HCT116 (cell line): ENCODE measurements around the gene CAMTA2. TPM values are rescaled to one million over a fixed set of nuclear protein-coding genes. Genes with fewer than 3 reads are reported as not detected.

Experiments used
- ATAC-seq: fragments of 200-7000 bp; cut with Tn5 transposase; 2 replicates; pipeline ENCODE4 v1.9.1; 2020; ENCODE audit warnings: mild to moderate bottlenecking, moderate library complexity
- BruUV-seq: library from RNA; stranded (reverse); fragments of 400-500 nt; replicated peaks from 2 replicates; lab custom pipeline; 2021; lab: Mats Ljungman, UMichigan
- CTCF ChIA-PET: fragments of 300-600 bp; sonication (Branson Sonifier 250); formaldehyde crosslinking; loops from one replicate; lab custom pipeline; 2021; ENCODE audit warnings: antibody characterized with exemption; lab: Charles Lee
- POLR2A ChIA-PET: fragments of 300-600, 350-600 bp; sonication (Branson Sonifier 250); formaldehyde crosslinking; loops from one replicate; lab custom pipeline; 2021; ENCODE audit warnings: antibody characterized with exemption; lab: Charles Lee
- RAD21 ChIA-PET, 2 experiments: fragments of 300-600 bp; sonication (Branson Sonifier 250); formaldehyde crosslinking; loops; one replicate each; lab custom pipeline; 2023; ENCODE audit warnings: low total read pairs in 2 of 2; ENCODE audit not compliant: uncharacterized antibody in 2 of 2, unreplicated experiment in 2 of 2, low non-redundant PET in 1 of 2; lab: Charles Lee
- DNase-seq: peaks from one replicate; pipeline ENCODE4 v3.0.0-alpha.2; 2010; ENCODE audit warnings: low read depth, low spot score
- H2AFZ ChIP-seq: fragments of 200-600 bp; shearing (Covaris generic), sonication (generic); 2 replicates; pipeline ENCODE4 v1.6.1; 2017; ENCODE audit warnings: low read depth, mixed run types, mixed read lengths, antibody characterized with exemption, low read length; ENCODE audit not compliant: poor library complexity, severe bottlenecking
- H3K27ac ChIP-seq: 2 replicates; pipeline ENCODE4 v1.5.1; 2012; ENCODE audit warnings: low read depth, low read length
- H3K27me3 ChIP-seq: fragments of 200-600 bp; sonication (generic); 2 replicates; pipeline ENCODE4 v1.6.1; 2016; ENCODE audit warnings: mixed run types, low read length, mixed read lengths; ENCODE audit not compliant: insufficient read depth
- H3K36me3 ChIP-seq, 2 experiments: fragments of 200-500 bp in 1 of 2; fragments of 200-600 bp in 1 of 2; sonication (Bioruptor generic) in 1 of 2; sonication (generic) in 1 of 2; 2 replicates each; pipeline versions ENCODE4 v1.5.1 to v1.6.1; 2014 to 2016; ENCODE audit warnings: low read length in 2 of 2, inconsistent platforms in 1 of 2, mixed read lengths in 1 of 2, mixed run types in 1 of 2; ENCODE audit not compliant: insufficient read depth in 2 of 2, control insufficient read depth in 1 of 2
- H3K4me1 ChIP-seq, 2 experiments: fragments of 200-600 bp in 1 of 2; sonication (generic) in 1 of 2; 2 replicates each; pipeline versions ENCODE4 v1.5.1 to v1.6.1; 2012 to 2017; ENCODE audit warnings: low read length in 2 of 2, inconsistent platforms in 1 of 2, mild to moderate bottlenecking in 1 of 2, mixed read lengths in 1 of 2, mixed run types in 1 of 2, moderate library complexity in 1 of 2; ENCODE audit not compliant: insufficient read depth in 2 of 2, control insufficient read depth in 1 of 2
- H3K4me2 ChIP-seq: fragments of 200-600 bp; sonication (generic); 2 replicates; pipeline ENCODE4 v1.6.1; 2017; ENCODE audit warnings: mixed run types, low read length, mixed read lengths
- H3K4me3 ChIP-seq, 2 experiments: fragments of 200-600 bp in 1 of 2; sonication (generic) in 1 of 2; replicated peaks in 1 of 2; 2 replicates each; pipeline ENCODE4 v1.5.1; 2011 to 2016; ENCODE audit warnings: low read length in 2 of 2, control low read depth in 1 of 2, low read depth in 1 of 2, mild to moderate bottlenecking in 1 of 2, mixed read lengths in 1 of 2, mixed run types in 1 of 2
- H3K79me2 ChIP-seq: fragments of 200-600 bp; sonication (generic); 2 replicates; pipeline ENCODE4 v1.6.1; 2017; ENCODE audit warnings: mild to moderate bottlenecking, mixed run types, low read length, moderate library complexity, mixed read lengths; ENCODE audit not compliant: insufficient read depth
- H3K9ac ChIP-seq: fragments of 200-600 bp; sonication (generic); 2 replicates; pipeline ENCODE4 v1.6.1; 2016; ENCODE audit warnings: low read length, mixed read lengths
- H3K9me2 ChIP-seq: fragments of 200-600 bp; sonication (generic), shearing (Covaris generic); 2 replicates; pipeline ENCODE4 v1.6.1; 2017; ENCODE audit warnings: mixed run types, mild to moderate bottlenecking, moderate library complexity; ENCODE audit not compliant: insufficient read depth
- H3K9me3 ChIP-seq, 2 experiments: fragments of 200-500 bp in 1 of 2; fragments of 200-600 bp in 1 of 2; sonication (Bioruptor generic) in 1 of 2; sonication (generic) in 1 of 2; 2 replicates each; pipeline ENCODE4 v1.6.1; 2014 to 2017; ENCODE audit warnings: low read length in 2 of 2, mixed read lengths in 2 of 2, inconsistent platforms in 1 of 2, low read depth in 1 of 2, mild to moderate bottlenecking in 1 of 2, mixed run types in 1 of 2, moderate library complexity in 1 of 2; ENCODE audit not compliant: control insufficient read depth in 1 of 2, insufficient read depth in 1 of 2
- H4K20me1 ChIP-seq: fragments of 200-600 bp; sonication (generic), shearing (Covaris generic); 2 replicates; pipeline ENCODE4 v1.6.1; 2017; ENCODE audit warnings: mixed run types, mild to moderate bottlenecking, moderate library complexity; ENCODE audit not compliant: insufficient read depth
- CBX3 ChIP-seq: IDR thresholded peaks from 2 replicates; pipeline ENCODE4 v1.6.1; 2012; ENCODE audit warnings: low read depth
- EGR1 ChIP-seq: IDR thresholded peaks from 2 replicates; pipeline ENCODE4 v1.6.1; 2012; ENCODE audit warnings: low read depth
- ELF1 ChIP-seq: IDR thresholded peaks from 2 replicates; pipeline ENCODE4 v1.6.1; 2012; ENCODE audit warnings: low read depth, borderline replicate concordance
- EZH2 ChIP-seq: fragments of 200-600 bp; sonication (generic); IDR thresholded peaks from 2 replicates; pipeline ENCODE4 v1.6.1; 2017; ENCODE audit warnings: antibody characterized with exemption, mixed run types
- EZH2phosphoT487 ChIP-seq: fragments of 200-600 bp; IDR thresholded peaks from 2 replicates; pipeline ENCODE4 v1.6.1; 2018; ENCODE audit warnings: antibody characterized with exemption, borderline replicate concordance
- FOSL1 ChIP-seq: IDR thresholded peaks from 2 replicates; pipeline ENCODE4 v1.6.1; 2012; ENCODE audit warnings: low read depth
- JUND ChIP-seq: IDR thresholded peaks from 2 replicates; pipeline ENCODE4 v1.6.1; 2012
- SIN3A ChIP-seq: IDR thresholded peaks from 2 replicates; pipeline ENCODE4 v1.6.1; 2012; ENCODE audit warnings: low read depth
- TCF7L2 ChIP-seq: IDR thresholded peaks from 2 replicates; pipeline ENCODE4 v1.7.0; 2011; ENCODE audit warnings: borderline replicate concordance, inconsistent platforms; ENCODE audit not compliant: insufficient read depth, insufficient read length; ENCODE audit errors: extremely low read depth
- YY1 ChIP-seq: IDR thresholded peaks from 2 replicates; pipeline ENCODE4 v1.6.1; 2011; ENCODE audit warnings: low read length, low read depth, moderate library complexity, mild to moderate bottlenecking; ENCODE audit not compliant: insufficient replicate concordance; ENCODE audit errors: extremely low read depth
- intact Hi-C: fragments of 100-400 bp; cut with micrococcal nuclease; formaldehyde crosslinking; loops from 2 replicates; pipeline ENCODE4 v1.10.0; 2022
- total RNA-seq: library from RNA; stranded (reverse); gene quantifications from one replicate; pipeline ENCODE4 v1.2.1, GENCODE V29; 2021; ENCODE audit not compliant: unreplicated experiment
- TF ChIP-seq, protein P1 (sequence below): IDR thresholded peaks from 2 replicates; pipeline ENCODE4 v1.6.1; 2012; ENCODE audit warnings: low read depth
- TF ChIP-seq, protein P2 (sequence below): IDR thresholded peaks from 2 replicates; pipeline ENCODE4 v1.6.1; 2012
- TF ChIP-seq, protein P3 (sequence below): IDR thresholded peaks from 2 replicates; pipeline ENCODE4 v1.6.1; 2011; ENCODE audit warnings: mild to moderate bottlenecking, low read length, moderate library complexity; ENCODE audit not compliant: insufficient replicate concordance; ENCODE audit errors: extremely low read depth

CAMTA2 gene
- total RNA-seq, 1 experiment from 2014 or later, result 37.8 TPM

DNA sequence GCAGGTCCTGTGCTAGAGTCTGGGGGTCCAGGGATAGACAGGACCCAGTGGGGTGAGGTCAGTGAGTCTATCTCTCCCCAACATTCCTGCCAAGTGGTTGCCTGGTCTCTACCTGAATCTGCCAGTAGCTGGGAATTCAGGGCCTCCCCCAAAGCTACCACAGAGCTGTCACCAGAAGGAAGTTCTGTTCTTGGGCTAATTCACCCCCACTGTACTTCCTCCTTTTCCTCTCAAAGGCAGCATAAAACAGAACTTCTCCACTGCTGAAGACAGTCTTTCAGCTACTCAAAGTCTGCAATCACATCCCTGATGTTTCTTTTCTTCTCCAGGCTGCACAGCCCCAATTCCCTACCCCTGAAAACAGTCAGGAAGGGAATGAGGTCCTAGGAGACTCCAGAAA is 8.7 kb downstream of the CAMTA2 start (continued):
- TF ChIP-seq, protein P1, sequence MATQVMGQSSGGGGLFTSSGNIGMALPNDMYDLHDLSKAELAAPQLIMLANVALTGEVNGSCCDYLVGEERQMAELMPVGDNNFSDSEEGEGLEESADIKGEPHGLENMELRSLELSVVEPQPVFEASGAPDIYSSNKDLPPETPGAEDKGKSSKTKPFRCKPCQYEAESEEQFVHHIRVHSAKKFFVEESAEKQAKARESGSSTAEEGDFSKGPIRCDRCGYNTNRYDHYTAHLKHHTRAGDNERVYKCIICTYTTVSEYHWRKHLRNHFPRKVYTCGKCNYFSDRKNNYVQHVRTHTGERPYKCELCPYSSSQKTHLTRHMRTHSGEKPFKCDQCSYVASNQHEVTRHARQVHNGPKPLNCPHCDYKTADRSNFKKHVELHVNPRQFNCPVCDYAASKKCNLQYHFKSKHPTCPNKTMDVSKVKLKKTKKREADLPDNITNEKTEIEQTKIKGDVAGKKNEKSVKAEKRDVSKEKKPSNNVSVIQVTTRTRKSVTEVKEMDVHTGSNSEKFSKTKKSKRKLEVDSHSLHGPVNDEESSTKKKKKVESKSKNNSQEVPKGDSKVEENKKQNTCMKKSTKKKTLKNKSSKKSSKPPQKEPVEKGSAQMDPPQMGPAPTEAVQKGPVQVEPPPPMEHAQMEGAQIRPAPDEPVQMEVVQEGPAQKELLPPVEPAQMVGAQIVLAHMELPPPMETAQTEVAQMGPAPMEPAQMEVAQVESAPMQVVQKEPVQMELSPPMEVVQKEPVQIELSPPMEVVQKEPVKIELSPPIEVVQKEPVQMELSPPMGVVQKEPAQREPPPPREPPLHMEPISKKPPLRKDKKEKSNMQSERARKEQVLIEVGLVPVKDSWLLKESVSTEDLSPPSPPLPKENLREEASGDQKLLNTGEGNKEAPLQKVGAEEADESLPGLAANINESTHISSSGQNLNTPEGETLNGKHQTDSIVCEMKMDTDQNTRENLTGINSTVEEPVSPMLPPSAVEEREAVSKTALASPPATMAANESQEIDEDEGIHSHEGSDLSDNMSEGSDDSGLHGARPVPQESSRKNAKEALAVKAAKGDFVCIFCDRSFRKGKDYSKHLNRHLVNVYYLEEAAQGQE, result no peak
- TF ChIP-seq FOSL1, result no peak
- TF ChIP-seq SIN3A, result no peak
- TF ChIP-seq TCF7L2, result no peak
- TF ChIP-seq, protein P2, sequence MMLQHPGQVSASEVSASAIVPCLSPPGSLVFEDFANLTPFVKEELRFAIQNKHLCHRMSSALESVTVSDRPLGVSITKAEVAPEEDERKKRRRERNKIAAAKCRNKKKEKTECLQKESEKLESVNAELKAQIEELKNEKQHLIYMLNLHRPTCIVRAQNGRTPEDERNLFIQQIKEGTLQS, result no peak
- TF ChIP-seq EZH2, result no peak
- no peak for TF ChIP-seq ELF1
- no peak for TF ChIP-seq EGR1

DNA sequence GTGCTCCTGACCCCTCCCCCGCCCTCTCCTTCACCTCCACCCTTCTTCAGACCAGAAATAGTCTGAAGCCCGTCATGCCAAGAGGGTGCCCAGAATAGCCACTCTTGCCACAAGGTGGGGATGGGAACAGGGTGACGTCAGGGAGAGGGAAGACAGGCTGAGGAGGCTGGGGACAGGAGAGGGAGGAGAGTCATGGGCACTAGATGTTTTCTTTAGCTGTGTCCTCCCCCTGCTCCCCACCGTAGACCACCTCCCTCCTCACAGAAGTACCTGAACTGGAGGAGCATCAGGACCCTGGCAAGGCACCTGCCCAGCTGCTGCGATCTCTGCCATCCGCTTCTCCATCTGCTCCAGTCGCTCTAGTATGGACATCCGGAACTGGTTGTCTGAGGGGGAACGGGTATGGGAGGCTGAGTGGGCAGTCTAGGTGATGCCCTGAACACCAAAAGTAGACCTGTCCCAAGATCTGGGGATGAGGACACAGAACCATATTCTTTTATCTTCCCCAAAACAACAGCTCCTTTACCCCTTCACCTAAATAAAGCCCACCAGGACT is 13.3 kb downstream of the CAMTA2 start:
- ATAC-seq (no peak), DNase-seq (no peak)
- ChIA-PET POLR2A (no interaction called here), RAD21 (no interaction called here), CTCF (no interaction called here)
- BruUV-seq, result no TSS peak
- no peaks in the 10 kb centered on the region for H4K20me1 ChIP-seq
- no peak overlapping the region for H3K4me2 ChIP-seq
- intact Hi-C loops, result no loop called here
- H3K9me3 ChIP-seq, result no peaks in the 10 kb centered on the region
- no peak overlapping the region for H2AFZ ChIP-seq
- H3K4me3 ChIP-seq, result no peak overlapping the region
- no peaks in the 10 kb centered on the region for H3K27me3 ChIP-seq
- no peak overlapping the region for H3K27ac ChIP-seq
- no peaks in the 10 kb centered on the region for H3K9me2 ChIP-seq
- H3K9ac ChIP-seq, result no peak overlapping the region
- H3K79me2 ChIP-seq, result no peaks in the 10 kb centered on the region
- H3K4me1 ChIP-seq, result peaks cover 4 to 7% of the 10 kb centered on the region in 2 experiments; a peak in 3 of 4 replicates
- H3K36me3 ChIP-seq, result peaks cover 9 to 28% of the 10 kb centered on the region in 2 experiments; a peak in 2 of 4 replicates
- no peak for TF ChIP-seq CBX3
- TF ChIP-seq TCF7L2, result no peak
- TF ChIP-seq, protein P1, result no peak
- TF ChIP-seq, protein P3, sequence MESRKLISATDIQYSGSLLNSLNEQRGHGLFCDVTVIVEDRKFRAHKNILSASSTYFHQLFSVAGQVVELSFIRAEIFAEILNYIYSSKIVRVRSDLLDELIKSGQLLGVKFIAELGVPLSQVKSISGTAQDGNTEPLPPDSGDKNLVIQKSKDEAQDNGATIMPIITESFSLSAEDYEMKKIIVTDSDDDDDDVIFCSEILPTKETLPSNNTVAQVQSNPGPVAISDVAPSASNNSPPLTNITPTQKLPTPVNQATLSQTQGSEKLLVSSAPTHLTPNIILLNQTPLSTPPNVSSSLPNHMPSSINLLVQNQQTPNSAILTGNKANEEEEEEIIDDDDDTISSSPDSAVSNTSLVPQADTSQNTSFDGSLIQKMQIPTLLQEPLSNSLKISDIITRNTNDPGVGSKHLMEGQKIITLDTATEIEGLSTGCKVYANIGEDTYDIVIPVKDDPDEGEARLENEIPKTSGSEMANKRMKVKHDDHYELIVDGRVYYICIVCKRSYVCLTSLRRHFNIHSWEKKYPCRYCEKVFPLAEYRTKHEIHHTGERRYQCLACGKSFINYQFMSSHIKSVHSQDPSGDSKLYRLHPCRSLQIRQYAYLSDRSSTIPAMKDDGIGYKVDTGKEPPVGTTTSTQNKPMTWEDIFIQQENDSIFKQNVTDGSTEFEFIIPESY, result no peak
- no peak for TF ChIP-seq EGR1
- no peak for TF ChIP-seq FOSL1
- TF ChIP-seq YY1, result no peak
- TF ChIP-seq, protein P2, result no peak
- TF ChIP-seq ELF1, result no peak
- TF ChIP-seq JUND, result no peak
- no peak for TF ChIP-seq EZH2phosphoT487
